ENCODE measurements around the gene OR51E1. TPM values are rescaled to one million over a fixed set of nuclear protein-coding genes. Genes with fewer than 3 reads are reported as not detected.

The OR51E1 gene
- total and polyA plus RNA-seq, 2 donors (not counting 1 experiment from before 2014, with no cell fraction given): not detected

Other genes starting within 250 kb of the OR51E1 start
- not detected in 2 replicates for gene OR52K2, start 194.7 kb upstream of the OR51E1 start, total RNA-seq
- gene OR52K2, start 194.7 kb upstream of the OR51E1 start, polyA plus RNA-seq: not detected in 2 replicates
- not detected in 2 replicates for gene OR52K1, start 161.3 kb upstream of the OR51E1 start, total RNA-seq
- not detected in 2 replicates for gene OR52K1, start 161.3 kb upstream of the OR51E1 start, polyA plus RNA-seq
- not detected in 2 replicates for gene OR52M1, start 98.8 kb upstream of the OR51E1 start, total RNA-seq
- gene OR52M1, start 98.8 kb upstream of the OR51E1 start, polyA plus RNA-seq: not detected in 2 replicates
- gene OR52I2, start 62.2 kb upstream of the OR51E1 start, total RNA-seq: not detected in 2 replicates
- not detected in 2 replicates for gene OR52I2, start 62.2 kb upstream of the OR51E1 start, polyA plus RNA-seq
- not detected in 2 replicates for gene OR52I1, start 49.9 kb upstream of the OR51E1 start, total RNA-seq
- not detected in 2 replicates for gene OR52I1, start 49.9 kb upstream of the OR51E1 start, polyA plus RNA-seq
- 19.8 and 21.7 TPM in 2 replicates for gene TRIM68, start 35.8 kb upstream of the OR51E1 start, total RNA-seq
- 5.6 and 7.6 TPM in 2 replicates for gene TRIM68, start 35.8 kb upstream of the OR51E1 start, polyA plus RNA-seq
- not detected in 2 replicates for gene OR51D1, start 6.5 kb upstream of the OR51E1 start, total RNA-seq
- gene OR51D1, start 6.5 kb upstream of the OR51E1 start, polyA plus RNA-seq: not detected in 2 replicates
- gene OR51E2, start 53.9 kb downstream of the OR51E1 start, total RNA-seq: not detected in 2 replicates
- gene OR51E2, start 53.9 kb downstream of the OR51E1 start, polyA plus RNA-seq: not detected in 2 replicates
- not detected in 2 replicates for gene MMP26, start 60.8 kb downstream of the OR51E1 start, total RNA-seq
- gene MMP26, start 60.8 kb downstream of the OR51E1 start, polyA plus RNA-seq: not detected in 2 replicates
- gene OR51F1, start 126.0 kb downstream of the OR51E1 start, total RNA-seq: not detected in 2 replicates
- gene OR51F1, start 126.0 kb downstream of the OR51E1 start, polyA plus RNA-seq: not detected in 2 replicates
- gene OR52R1, start 160.4 kb downstream of the OR51E1 start, total RNA-seq: not detected in 2 replicates
- gene OR52R1, start 160.4 kb downstream of the OR51E1 start, polyA plus RNA-seq: not detected in 2 replicates
- gene OR51F2, start 177.3 kb downstream of the OR51E1 start, total RNA-seq: not detected in 2 replicates
- gene OR51F2, start 177.3 kb downstream of the OR51E1 start, polyA plus RNA-seq: not detected in 2 replicates
- gene OR51S1, start 205.2 kb downstream of the OR51E1 start, total RNA-seq: not detected in 2 replicates
- gene OR51S1, start 205.2 kb downstream of the OR51E1 start, polyA plus RNA-seq: not detected in 2 replicates
- not detected in 2 replicates for gene OR51T1, start 237.9 kb downstream of the OR51E1 start, total RNA-seq
- not detected in 2 replicates for gene OR51T1, start 237.9 kb downstream of the OR51E1 start, polyA plus RNA-seq

Data from B cell (primary cell).